Memory B cell (primary cell): ENCODE data around the gene ZSCAN31.
"Not testable (repeated sequence)": the region's sequence is repeated elsewhere in the genome, so short reads cannot be mapped to it uniquely, and the experiment has no call there.

Experiments used
- ATAC-seq: fragments of 150-1000 bp; cut with Tn5 transposase; 2 replicates; pipeline ENCODE4 v1.10.0; 2021; ENCODE audit warnings: low read depth, mild to moderate bottlenecking, moderate library complexity
- DNase-seq, 2 donors: peaks; one replicate each; pipeline ENCODE4 v3.0.0; 2022; ENCODE audit warnings: low spot score in 2 of 2
- H3K27ac Mint-ChIP-seq: one replicate; pipeline ENCODE4 v1.8.0; 2022; ENCODE audit warnings: mild to moderate bottlenecking, moderate library complexity, mixed read lengths
- H3K27me3 Mint-ChIP-seq: one replicate; pipeline ENCODE4 v1.8.0; 2022; ENCODE audit warnings: mixed read lengths
- H3K36me3 Mint-ChIP-seq: one replicate; pipeline ENCODE4 v1.8.0; 2022; ENCODE audit warnings: mild to moderate bottlenecking, mixed read lengths
- H3K4me1 Mint-ChIP-seq: one replicate; pipeline ENCODE4 v1.8.0; 2022; ENCODE audit warnings: mixed read lengths
- H3K4me3 Mint-ChIP-seq: one replicate; pipeline ENCODE4 v1.8.0; 2022; ENCODE audit warnings: mild to moderate bottlenecking, moderate library complexity, mixed read lengths
- H3K9me3 Mint-ChIP-seq: one replicate; pipeline ENCODE4 v1.8.0; 2022; ENCODE audit warnings: mixed read lengths

ZSCAN31 gene

GRCh38 chr6:28335564-28336283, at the start of gene ZSCAN31:
Gene ZSCAN31, minus strand, starts transcription at chr6:28336148. Its CDS starts 6,465 bp downstream, at chr6:28329683.
- Mint-ChIP-seq H3K36me3 (peaks cover 4% of the 10 kb centered on the region), H3K27ac (no peak within 1 kb of the TSS), H3K4me1 (peaks cover 5% of the 10 kb centered on the region)

GRCh38 chr6:28384143-28384533, 48.2 kb upstream of the ZSCAN31 start:
- ATAC-seq (no peak), DNase-seq (no peak)
- peaks cover 29% of the 10 kb centered on the region for H3K36me3 Mint-ChIP-seq
- H3K4me3 Mint-ChIP-seq, result no peak overlapping the region
- no peaks in the 10 kb centered on the region for H3K27me3 Mint-ChIP-seq
- peaks cover 16% of the 10 kb centered on the region for H3K4me1 Mint-ChIP-seq
- H3K27ac Mint-ChIP-seq, result peak overlapping the region; percentile 98
- H3K9me3 Mint-ChIP-seq, result no peaks in the 10 kb centered on the region

More at GRCh38 chr6:28335564-28336283, at the start of gene ZSCAN31:
- peaks cover 1% of the 10 kb centered on the region for H3K27me3 Mint-ChIP-seq
- H3K9me3 Mint-ChIP-seq, result peaks cover 5% of the 10 kb centered on the region
- no peak within 1 kb of the TSS for H3K4me3 Mint-ChIP-seq
- DNase-seq (peak; percentile 63 to 64), ATAC-seq (peak; percentile 88)

- H3K9me3 Mint-ChIP-seq, result no peaks in the 10 kb centered on the region
- H3K27me3 Mint-ChIP-seq, result no peaks in the 10 kb centered on the region
- peak overlapping the region; percentile 98 for H3K27ac Mint-ChIP-seq
- peak; percentile 94 for ATAC-seq
- H3K4me3 Mint-ChIP-seq, result peak overlapping the region; percentile 88
- H3K36me3 Mint-ChIP-seq, result peaks cover 28% of the 10 kb centered on the region
- H3K4me1 Mint-ChIP-seq, result peaks cover 15% of the 10 kb centered on the region
- peak; percentile 78 to 80 for DNase-seq
Observed at GRCh38 chr6:28383235-28384142, 47.5 kb upstream of the ZSCAN31 start.

GRCh38 chr6:28380381-28380780, 44.4 kb upstream of the ZSCAN31 start:
- no peak overlapping the region for H3K4me3 Mint-ChIP-seq
- ATAC-seq (no peak), DNase-seq (no peak)
- H3K27me3 Mint-ChIP-seq, result no peaks in the 10 kb centered on the region
- H3K36me3 Mint-ChIP-seq, result peaks cover 24% of the 10 kb centered on the region
- peaks cover 12% of the 10 kb centered on the region for H3K4me1 Mint-ChIP-seq
- H3K9me3 Mint-ChIP-seq, result no peaks in the 10 kb centered on the region
- no peak overlapping the region for H3K27ac Mint-ChIP-seq

- peaks cover 28% of the 10 kb centered on the region for H3K36me3 Mint-ChIP-seq
- ATAC-seq (no peak), DNase-seq (no peak)
- no peak overlapping the region for H3K4me3 Mint-ChIP-seq
- peaks cover 12% of the 10 kb centered on the region for H3K4me1 Mint-ChIP-seq
- no peaks in the 10 kb centered on the region for H3K9me3 Mint-ChIP-seq
- H3K27me3 Mint-ChIP-seq, result no peaks in the 10 kb centered on the region
- H3K27ac Mint-ChIP-seq, result no peak overlapping the region
Observed at GRCh38 chr6:28378644-28379043, 42.7 kb upstream of the ZSCAN31 start.

GRCh38 chr6:28377879-28378278, 41.9 kb upstream of the ZSCAN31 start:
- no peak for DNase-seq
- Mint-ChIP-seq H3K27me3 (no peaks in the 10 kb centered on the region), H3K4me1 (peaks cover 6% of the 10 kb centered on the region), H3K27ac (no peak overlapping the region), H3K4me3 (no peak overlapping the region), H3K9me3 (no peaks in the 10 kb centered on the region), H3K36me3 (peaks cover 26% of the 10 kb centered on the region)
- ATAC-seq, result no peak

- no peak overlapping the region for H3K27ac Mint-ChIP-seq
- no peaks in the 10 kb centered on the region for H3K9me3 Mint-ChIP-seq
- no peak overlapping the region for H3K4me3 Mint-ChIP-seq
- DNase-seq (no peak), ATAC-seq (no peak)
- H3K4me1 Mint-ChIP-seq, result peaks cover 10% of the 10 kb centered on the region
- H3K36me3 Mint-ChIP-seq, result peaks cover 9% of the 10 kb centered on the region
- H3K27me3 Mint-ChIP-seq, result no peaks in the 10 kb centered on the region
Observed at GRCh38 chr6:28373925-28374324, 38.0 kb upstream of the ZSCAN31 start.

- Mint-ChIP-seq H3K27me3 (no peaks in the 10 kb centered on the region), H3K4me1 (peaks cover 15% of the 10 kb centered on the region), H3K36me3 (peaks cover 6% of the 10 kb centered on the region), H3K4me3 (no peak overlapping the region), H3K9me3 (no peaks in the 10 kb centered on the region), H3K27ac (peak overlapping the region; percentile 53)
- no peak for DNase-seq
- peak; percentile 80 for ATAC-seq
Observed at GRCh38 chr6:28371706-28372451, 35.9 kb upstream of the ZSCAN31 start.

GRCh38 chr6:28371280-28371679, 35.3 kb upstream of the ZSCAN31 start:
- peaks cover 15% of the 10 kb centered on the region for H3K4me1 Mint-ChIP-seq
- H3K36me3 Mint-ChIP-seq, result peaks cover 6% of the 10 kb centered on the region
- no peaks in the 10 kb centered on the region for H3K27me3 Mint-ChIP-seq
- no peak overlapping the region for H3K4me3 Mint-ChIP-seq
- no peaks in the 10 kb centered on the region for H3K9me3 Mint-ChIP-seq
- DNase-seq, result no peak
- ATAC-seq, result no peak
- H3K27ac Mint-ChIP-seq, result peak overlapping the region; percentile 53

GRCh38 chr6:28370440-28370839, 34.5 kb upstream of the ZSCAN31 start:
- Mint-ChIP-seq H3K36me3 (peaks cover 13% of the 10 kb centered on the region), H3K4me3 (no peak overlapping the region), H3K27ac (no peak overlapping the region), H3K4me1 (peaks cover 15% of the 10 kb centered on the region), H3K27me3 (no peaks in the 10 kb centered on the region), H3K9me3 (no peaks in the 10 kb centered on the region)
- no peak for ATAC-seq
- DNase-seq, result no peak

- no peak for ATAC-seq
- no peaks in the 10 kb centered on the region for H3K27me3 Mint-ChIP-seq
- H3K4me3 Mint-ChIP-seq, result no peak overlapping the region
- H3K4me1 Mint-ChIP-seq, result peaks cover 15% of the 10 kb centered on the region
- no peak for DNase-seq
- no peaks in the 10 kb centered on the region for H3K9me3 Mint-ChIP-seq
- no peak overlapping the region for H3K27ac Mint-ChIP-seq
- peaks cover 16% of the 10 kb centered on the region for H3K36me3 Mint-ChIP-seq
Observed at GRCh38 chr6:28369463-28369862, 33.5 kb upstream of the ZSCAN31 start.

- ATAC-seq (peak; percentile 91), DNase-seq (peak in 1 of 2 donors; percentile 10)
- Mint-ChIP-seq H3K4me3 (no peak overlapping the region), H3K27ac (no peak overlapping the region), H3K36me3 (peaks cover 19% of the 10 kb centered on the region), H3K9me3 (no peaks in the 10 kb centered on the region), H3K4me1 (peaks cover 15% of the 10 kb centered on the region), H3K27me3 (no peaks in the 10 kb centered on the region)
Observed at GRCh38 chr6:28368522-28368921, 32.6 kb upstream of the ZSCAN31 start.

GRCh38 chr6:28365590-28365989, 29.6 kb upstream of the ZSCAN31 start:
- H3K9me3 Mint-ChIP-seq, ATAC-seq, H3K27ac Mint-ChIP-seq, DNase-seq, H3K27me3 Mint-ChIP-seq, H3K4me1 Mint-ChIP-seq, H3K4me3 Mint-ChIP-seq: not testable (repeated sequence)
- peaks cover 24% of the 10 kb centered on the region for H3K36me3 Mint-ChIP-seq

GRCh38 chr6:28360961-28361360, 25.0 kb upstream of the ZSCAN31 start:
- no peak for ATAC-seq
- no peak for DNase-seq
- Mint-ChIP-seq H3K9me3 (no peaks in the 10 kb centered on the region), H3K4me1 (peaks cover 3% of the 10 kb centered on the region), H3K27ac (no peak overlapping the region), H3K27me3 (no peaks in the 10 kb centered on the region), H3K4me3 (no peak overlapping the region), H3K36me3 (peaks cover 22% of the 10 kb centered on the region)
